NCI-H510A (cell line): ENCODE measurements around the gene RNF13.
A peak's percentile ranks its signal among the peaks of the same experiment; 100 is the strongest.
"Not testable (repeated sequence)": the region's sequence is repeated elsewhere in the genome, so short reads cannot be mapped to it uniquely, and the experiment has no call there.

Experiments used
- DNase-seq: peaks from one replicate; lab custom pipeline; 2025; lab: John Stamatoyannopoulos, UW

RNF13 gene

GRCh38 chr3:149801639-149802038 lies 11.4 kb upstream of the RNF13 start:
- no peak for DNase-seq

- no peak for DNase-seq
Measured at GRCh38 chr3:149806171-149806778, 6.7 kb upstream of the RNF13 start.

- DNase-seq = peak; percentile 65
Measured at GRCh38 chr3:149808209-149808829, 4.7 kb upstream of the RNF13 start.

- DNase-seq = no peak
Measured at GRCh38 chr3:149809699-149810098, 3.3 kb upstream of the RNF13 start.

GRCh38 chr3:149810846-149811245 lies 2.2 kb upstream of the RNF13 start:
- no peak for DNase-seq

- DNase-seq = no peak
Measured at GRCh38 chr3:149812165-149812605, 830 bp upstream of the RNF13 start.

GRCh38 chr3:149813367-149814281 lies 609 bp downstream of the RNF13 start:
- peak; percentile 18 for DNase-seq

GRCh38 chr3:149815321-149815720 lies 2.3 kb downstream of the RNF13 start:
- DNase-seq = no peak

GRCh38 chr3:149815728-149816127 lies 2.7 kb downstream of the RNF13 start:
- DNase-seq = no peak

- no peak for DNase-seq
Measured at GRCh38 chr3:149816311-149816710, 3.3 kb downstream of the RNF13 start.

- DNase-seq = no peak
Measured at GRCh38 chr3:149816986-149817385, 4.0 kb downstream of the RNF13 start.

- no peak for DNase-seq
Measured at GRCh38 chr3:149819432-149819831, 6.4 kb downstream of the RNF13 start.

- no peak for DNase-seq
Measured at GRCh38 chr3:149820183-149820582, 7.2 kb downstream of the RNF13 start.

- DNase-seq = no peak
Measured at GRCh38 chr3:149826636-149827035, 13.6 kb downstream of the RNF13 start.

GRCh38 chr3:149828390-149828789 lies 15.4 kb downstream of the RNF13 start:
- DNase-seq = no peak

GRCh38 chr3:149829631-149830030 lies 16.6 kb downstream of the RNF13 start:
- not testable (repeated sequence) for DNase-seq

GRCh38 chr3:149830902-149831301 lies 17.9 kb downstream of the RNF13 start:
- no peak for DNase-seq

- DNase-seq = no peak
Measured at GRCh38 chr3:149831321-149831720, 18.3 kb downstream of the RNF13 start.

- DNase-seq = no peak
Measured at GRCh38 chr3:149832086-149832485, 19.1 kb downstream of the RNF13 start.

- no peak for DNase-seq
Measured at GRCh38 chr3:149833241-149833640, 20.2 kb downstream of the RNF13 start.

- not testable (repeated sequence) for DNase-seq
Measured at GRCh38 chr3:149838491-149838890, 25.5 kb downstream of the RNF13 start.

GRCh38 chr3:149839469-149839868 lies 26.5 kb downstream of the RNF13 start:
- not testable (repeated sequence) for DNase-seq

- no peak for DNase-seq
Measured at GRCh38 chr3:149839896-149840295, 26.9 kb downstream of the RNF13 start.
